ENCODE results near the gene SERINC1. TPM values are rescaled to one million over a fixed set of nuclear protein-coding genes. Genes with fewer than 3 reads are reported as not detected.
"Not testable (repeated sequence)": the region's sequence is repeated elsewhere in the genome, so short reads cannot be mapped to it uniquely, and the experiment has no call there.

SERINC1 gene
- total RNA-seq = 100 to 1,000 TPM; 260 to 432 (median 345) TPM

GRCh38 chr6:122471107-122472021 is at the start of gene SERINC1:
Gene SERINC1, minus strand, starts transcription at chr6:122471807. Its CDS starts 70 bp downstream, at chr6:122471737.
- H3K27me3 ChIP-seq = no peaks in the 10 kb centered on the region
- peak within 1 kb of the TSS; percentile 89 to 99 (median 98) for H3K27ac ChIP-seq
- no peaks in the 10 kb centered on the region for H3K9me3 ChIP-seq
- H3K4me1 ChIP-seq = peaks cover 0 to 47% (median 2%) of the 10 kb centered on the region in 3 donors
- peak; percentile 96 for TF ChIP-seq POLR2AphosphoS5 (IDR thresholded peaks at IDR 0.05)
- peak; percentile 74 to 88 for TF ChIP-seq POLR2A (IDR thresholded peaks at IDR 0.05)
- TF ChIP-seq CTCF (IDR thresholded peaks at IDR 0.05) = no peak
- whole genome bisulfite sequencing, 2 donors (ENCODE audit: low coverage in 1 of 2) = 0 to 2% methylated on average over 21 to 29 of the region's 49 CpGs
- peaks cover 0 to 10% of the 10 kb centered on the region in 2 donors for H3K36me3 ChIP-seq
- peak; percentile 99 for ATAC-seq
- H3K4me3 ChIP-seq = peak within 1 kb of the TSS; percentile 67 to 99

- Histone ChIP-seq H3K27ac (no peak overlapping the region), H3K36me3 (no peaks in the 10 kb centered on the region), H3K27me3 (no peaks in the 10 kb centered on the region), H3K4me1 (no peaks in the 10 kb centered on the region), H3K9me3 (peaks cover 0 to under 1% (median 0%) of the 10 kb centered on the region in 3 donors), H3K4me3 (no peak overlapping the region)
- no peak for ATAC-seq
- TF ChIP-seq POLR2AphosphoS5 (IDR thresholded peaks at IDR 0.05) = no peak
- no peak for TF ChIP-seq CTCF (IDR thresholded peaks at IDR 0.05)
- TF ChIP-seq EP300 (IDR thresholded peaks at IDR 0.05) = no peak
- no peak for TF ChIP-seq POLR2A (IDR thresholded peaks at IDR 0.05)
- WGBS, 2 donors (ENCODE audit: low coverage in 1 of 2) = 81 to 89% methylated on average over 7 to 12 of the region's 13 CpGs
Measured at GRCh38 chr6:122511193-122511924, 39.8 kb upstream of the SERINC1 start.

- not testable (repeated sequence) for H3K27me3 ChIP-seq, H3K4me3 ChIP-seq, H3K36me3 ChIP-seq, ATAC-seq, H3K27ac ChIP-seq, H3K4me1 ChIP-seq
- peaks cover 0 to 46% (median 0%) of the 10 kb centered on the region in 3 donors for H3K9me3 ChIP-seq
- 84 to 100% methylated on average over 3 of the region's 3 CpGs for WGBS, 2 donors (ENCODE audit: low coverage in 1 of 2)
Measured at GRCh38 chr6:122505170-122505569, 33.6 kb upstream of the SERINC1 start.

DNA sequence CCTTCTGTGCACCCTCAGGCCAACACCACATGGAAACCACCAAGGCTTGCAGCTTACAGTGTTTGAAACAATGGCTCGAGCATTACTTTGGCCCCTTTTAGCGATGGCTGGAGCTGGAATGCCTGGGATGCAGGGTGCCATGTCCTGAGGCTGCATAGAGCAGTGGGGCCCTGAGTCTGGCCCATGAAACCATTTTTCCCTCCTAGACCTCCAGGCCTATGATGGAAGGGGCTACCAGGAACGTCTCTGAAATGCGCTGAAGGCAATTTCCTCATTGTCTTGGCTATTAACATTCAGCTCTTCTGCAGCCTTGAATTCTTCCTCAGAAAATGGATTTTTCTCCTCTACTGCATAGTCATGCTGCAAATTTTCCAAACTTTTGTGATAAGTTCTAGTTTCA is 29.9 kb upstream of the SERINC1 start:
- Histone ChIP-seq H3K27me3 (no peaks in the 10 kb centered on the region), H3K36me3 (no peaks in the 10 kb centered on the region), H3K4me3 (no peak overlapping the region), H3K4me1 (no peaks in the 10 kb centered on the region), H3K27ac (no peak overlapping the region), H3K9me3 (peaks cover 0 to 69% (median 0%) of the 10 kb centered on the region in 3 donors)
- WGBS, 2 donors (ENCODE audit: low coverage in 1 of 2) = 68 to 71% methylated on average over 2 of the region's 4 CpGs
- ATAC-seq = no peak
- TF ChIP-seq POLR2AphosphoS5 (IDR thresholded peaks at IDR 0.05) (no peak), EP300 (IDR thresholded peaks at IDR 0.05) (no peak), POLR2A (IDR thresholded peaks at IDR 0.05) (no peak), CTCF (IDR thresholded peaks at IDR 0.05) (no peak)

DNA sequence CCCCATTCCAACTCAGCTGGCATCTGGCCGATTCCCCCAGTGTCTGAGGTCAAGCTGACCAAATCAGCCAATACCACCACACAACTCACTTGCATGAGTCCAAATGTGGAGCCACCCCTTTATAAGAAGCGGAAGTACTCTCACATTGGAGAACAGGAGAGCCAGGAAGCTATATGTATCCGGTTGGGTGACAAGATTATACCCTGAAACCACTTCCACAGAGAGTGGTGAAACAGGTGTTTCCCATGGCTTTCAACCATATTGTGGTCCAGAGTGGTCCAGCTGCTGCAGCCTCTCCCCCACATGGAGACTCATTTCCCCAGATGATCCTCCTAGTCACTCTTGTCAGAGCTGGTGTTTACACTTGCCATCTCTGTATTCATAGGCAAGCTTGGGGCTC is 24.0 kb upstream of the SERINC1 start:
- 89% methylated on average over 2 of the region's 3 CpGs; no CpG with 5 or more reads in 1 of the 2 donors for WGBS, 2 donors (ENCODE audit: low coverage in 1 of 2)
- Histone ChIP-seq H3K4me1 (no peaks in the 10 kb centered on the region), H3K27me3 (peaks cover 9% of the 10 kb centered on the region)

More for the DNA sequence above, 24.0 kb upstream of the SERINC1 start:
- H3K27ac ChIP-seq = no peak overlapping the region
- TF ChIP-seq POLR2A (IDR thresholded peaks at IDR 0.05) (no peak), CTCF (IDR thresholded peaks at IDR 0.05) (no peak), POLR2AphosphoS5 (IDR thresholded peaks at IDR 0.05) (no peak), EP300 (IDR thresholded peaks at IDR 0.05) (no peak)
- ATAC-seq = no peak
- H3K4me3 ChIP-seq = no peak overlapping the region
- H3K36me3 ChIP-seq = no peaks in the 10 kb centered on the region
- H3K9me3 ChIP-seq = peaks cover 0 to 36% (median 0%) of the 10 kb centered on the region in 3 donors
